IMR-90 (cell line): ENCODE data around the gene OR10A3. TPM values are rescaled to one million over a fixed set of nuclear protein-coding genes. Genes with fewer than 3 reads are reported as not detected.
A peak's percentile ranks its signal among the peaks of the same experiment; 100 is the strongest.

Source experiments
- ATAC-seq: fragments of 200-7000 bp; cut with Tn5 transposase; 2 replicates; pipeline ENCODE4 v1.9.1; 2020; ENCODE audit warnings: low read depth, mild to moderate bottlenecking, moderate library complexity
- BruUV-seq: library from RNA; stranded (reverse); fragments of 400-500 nt; replicated peaks from 2 replicates; lab custom pipeline; 2021; lab: Mats Ljungman, UMichigan
- CTCF ChIA-PET: fragments of 300-600 bp; formaldehyde crosslinking; extraction: SDS; loops from one replicate; lab custom pipeline; 2021; ENCODE audit warnings: antibody characterized with exemption; lab: Yijun Ruan, JAX
- POLR2A ChIA-PET: fragments of 300-600 bp; sonication (Branson Sonifier 250); formaldehyde crosslinking; loops from one replicate; lab custom pipeline; 2022; ENCODE audit warnings: antibody characterized with exemption; ENCODE audit not compliant: unreplicated experiment; lab: Charles Lee
- DNase-seq: peaks from one replicate; pipeline ENCODE4 v3.0.0; 2013
- H2AFZ ChIP-seq: replicated peaks from 2 replicates; pipeline ENCODE3; 2013; ENCODE audit warnings: low read length, mild to moderate bottlenecking; ENCODE audit not compliant: poor library complexity
- H2AK5ac ChIP-seq: 2 replicates; pipeline ENCODE4 v1.6.1; 2013; ENCODE audit warnings: low read depth, low read length, inconsistent platforms
- H2AK9ac ChIP-seq: replicated peaks from 2 replicates; pipeline ENCODE3; 2013; ENCODE audit warnings: mild to moderate bottlenecking, low read depth, low read length, moderate library complexity; ENCODE audit not compliant: poor library complexity
- H2BK120ac ChIP-seq: 2 replicates; pipeline ENCODE4 v1.6.1; 2013; ENCODE audit warnings: low read depth, low read length, inconsistent platforms
- H2BK15ac ChIP-seq: 3 replicates; pipeline ENCODE4 v1.6.1; 2013; ENCODE audit warnings: low read depth, low read length, inconsistent platforms
- H2BK20ac ChIP-seq: 2 replicates; pipeline ENCODE4 v1.6.1; 2013; ENCODE audit warnings: low read depth, mild to moderate bottlenecking, inconsistent platforms, low read length, moderate library complexity
- H2BK5ac ChIP-seq: 2 replicates; pipeline ENCODE4 v1.6.1; 2013; ENCODE audit warnings: mild to moderate bottlenecking, low read depth, low read length, inconsistent platforms; ENCODE audit not compliant: poor library complexity, severe bottlenecking
- H3K14ac ChIP-seq: replicated peaks from 2 replicates; pipeline ENCODE4 v1.6.1; 2013; ENCODE audit warnings: low read depth, low read length, inconsistent platforms
- H3K18ac ChIP-seq: 2 replicates; pipeline ENCODE4 v1.6.1; 2013; ENCODE audit warnings: low read depth, low read length, control low read depth
- H3K23ac ChIP-seq: 2 replicates; pipeline ENCODE4 v1.6.1; 2013; ENCODE audit warnings: low read depth, low read length, inconsistent platforms
- H3K27ac ChIP-seq: 2 replicates; pipeline ENCODE4 v1.5.1; 2013; ENCODE audit warnings: mild to moderate bottlenecking, control low read depth, low read length; ENCODE audit not compliant: insufficient read depth
- H3K27me3 ChIP-seq: 2 replicates; pipeline ENCODE4 v1.6.1; 2013; ENCODE audit warnings: low read length; ENCODE audit not compliant: control insufficient read depth, insufficient read depth
- H3K36me3 ChIP-seq: 2 replicates; pipeline ENCODE4 v1.6.1; 2013; ENCODE audit warnings: low read length, mixed read lengths; ENCODE audit not compliant: control insufficient read depth, insufficient read depth
- H3K4ac ChIP-seq: 2 replicates; pipeline ENCODE4 v1.6.1; 2013; ENCODE audit warnings: low read depth, low read length, inconsistent platforms
- H3K4me1 ChIP-seq: 2 replicates; pipeline ENCODE4 v1.6.1; 2013; ENCODE audit warnings: low read length, mixed read lengths; ENCODE audit not compliant: control insufficient read depth, insufficient read depth
- H3K4me2 ChIP-seq: 2 replicates; pipeline ENCODE4 v1.6.1; 2013; ENCODE audit warnings: low read depth, mild to moderate bottlenecking, control low read depth, low read length, moderate library complexity
- H3K4me3 ChIP-seq: 2 replicates; pipeline ENCODE4 v1.5.1; 2013; ENCODE audit warnings: low read depth, mild to moderate bottlenecking, control low read depth, low read length, moderate library complexity; ENCODE audit not compliant: insufficient read depth
- H3K56ac ChIP-seq: 2 replicates; pipeline ENCODE4 v1.6.1; 2013; ENCODE audit warnings: low read length, inconsistent platforms; ENCODE audit not compliant: insufficient read depth; ENCODE audit errors: extremely low read depth
- H3K79me1 ChIP-seq, 2 experiments: 2 replicates each; pipeline ENCODE4 v1.6.1; 2013; ENCODE audit warnings: low read length in 2 of 2, inconsistent platforms in 1 of 2, low read depth in 1 of 2
- H3K9ac ChIP-seq: 2 replicates; pipeline ENCODE4 v1.6.1; 2013; ENCODE audit warnings: low read depth, low read length, control low read depth
- H3K9me1 ChIP-seq: 2 replicates; pipeline ENCODE4 v1.6.1; 2013; ENCODE audit warnings: low read length, inconsistent platforms; ENCODE audit not compliant: insufficient read depth
- H3K9me3 ChIP-seq: 2 replicates; pipeline ENCODE4 v1.6.1; 2013; ENCODE audit warnings: low read length; ENCODE audit not compliant: control insufficient read depth, insufficient read depth
- H4K20me1 ChIP-seq: 2 replicates; pipeline ENCODE4 v1.6.1; 2013; ENCODE audit warnings: low read length, inconsistent platforms; ENCODE audit not compliant: insufficient read depth
- H4K5ac ChIP-seq: 2 replicates; pipeline ENCODE4 v1.6.1; 2013; ENCODE audit warnings: mild to moderate bottlenecking, low read depth, low read length, control low read depth
- H4K8ac ChIP-seq, 2 experiments: 2 replicates each; pipeline ENCODE4 v1.6.1; 2013; ENCODE audit warnings: low read depth in 2 of 2, low read length in 2 of 2, control low read depth in 1 of 2, inconsistent platforms in 1 of 2
- H4K91ac ChIP-seq: 2 replicates; pipeline ENCODE4 v1.6.1; 2013; ENCODE audit warnings: low read depth, low read length, inconsistent platforms; ENCODE audit not compliant: insufficient read depth
- BHLHE40 ChIP-seq: fragments of 150-350 bp; IDR thresholded peaks from 2 replicates; pipeline ENCODE4 v1.6.1; 2016; ENCODE audit warnings: mild to moderate bottlenecking, low read depth, low read length
- CEBPB ChIP-seq: IDR thresholded peaks from 2 replicates; pipeline ENCODE4 v1.6.1; 2012; ENCODE audit warnings: low read depth, low read length, improper control_type of control experiment
- CHD1 ChIP-seq: IDR thresholded peaks from 2 replicates; pipeline ENCODE4 v1.6.1; 2012; ENCODE audit warnings: low read depth, low read length, improper control_type of control experiment
- ELK1 ChIP-seq: fragments of 150-350 bp; IDR thresholded peaks from 2 replicates; pipeline ENCODE4 v1.6.1; 2016; ENCODE audit warnings: low read depth, mild to moderate bottlenecking, low read length, moderate library complexity, borderline replicate concordance
- MAFK ChIP-seq: IDR thresholded peaks from 2 replicates; pipeline ENCODE4 v1.6.1; 2012; ENCODE audit warnings: low read depth, low read length, improper control_type of control experiment
- MXI1 ChIP-seq: IDR thresholded peaks from 2 replicates; pipeline ENCODE4 v1.6.1; 2012; ENCODE audit warnings: low read depth, mild to moderate bottlenecking, low read length, moderate library complexity, borderline replicate concordance
- RAD21 ChIP-seq: IDR thresholded peaks from 2 replicates; pipeline ENCODE4 v1.6.1; 2012; ENCODE audit warnings: low read length, improper control_type of control experiment
- RCOR1 ChIP-seq: IDR thresholded peaks from 2 replicates; pipeline ENCODE4 v1.6.1; 2012; ENCODE audit warnings: mild to moderate bottlenecking, low read length, improper control_type of control experiment; ENCODE audit not compliant: insufficient replicate concordance
- RFX5 ChIP-seq: IDR thresholded peaks from 2 replicates; pipeline ENCODE4 v1.8.0; 2012; ENCODE audit warnings: low read depth, mild to moderate bottlenecking, low read length, moderate library complexity
- SMC3 ChIP-seq: fragments of 150-350 bp; IDR thresholded peaks from 2 replicates; pipeline ENCODE4 v1.6.1; 2016; ENCODE audit warnings: low read depth, mild to moderate bottlenecking, antibody characterized with exemption, low read length, moderate library complexity
- WGBS, 2 experiments: methylation state at CpG; one replicate each; pipeline versions ENCODE4 v1.1.5 to v1.1.7; 2013; ENCODE audit warnings: missing lambda C conversion rate in 2 of 2; ENCODE audit not compliant: insufficient read length in 1 of 2; ENCODE audit errors: extremely low coverage in 2 of 2; 5-methylcytosine and 5-hydroxymethylcytosine counted together
- dilution Hi-C: fragments of 300-500 bp; cut with HindIII; formaldehyde crosslinking; loops from one replicate; pipeline ENCODE4 v1.14.3; 2018; ENCODE audit warnings: low sequenced_read_pairs; ENCODE audit not compliant: unreplicated experiment
- in situ Hi-C: fragments of 300-500 bp; cut with MboI; formaldehyde crosslinking; loops from 3 replicates; pipeline ENCODE4 v1.14.3; 2019; ENCODE audit warnings: low sequenced_read_pairs, inconsistent platforms, mixed read lengths
- intact Hi-C: fragments of 100-400 bp; cut with micrococcal nuclease; formaldehyde crosslinking; loops from 2 replicates; pipeline ENCODE4 v1.10.0; 2022
- polyA plus RNA-seq, 3 experiments: library from polyadenylated mRNA; depleted of rRNA; stranded (reverse); fragments of >200 nt; gene quantifications; 2 replicates each; pipeline ENCODE4 v1.2.3, GENCODE V29; 2012; ENCODE audit warnings: low replicate concordance in 1 of 3
- total RNA-seq: library from RNA; depleted of rRNA; stranded (reverse); fragments of >200 nt; gene quantifications from 2 replicates; pipeline ENCODE4 v1.2.3, GENCODE V29; 2012

The OR10A3 gene
- total and polyA plus RNA-seq, 2 of the 4 experiments (the other 2 are of a cell fraction) = 0.03 TPM; not detected in 1

- no peak overlapping the region for H3K4me3 ChIP-seq
- H2BK120ac ChIP-seq = peak overlapping the region; percentile 78
- H2AK9ac ChIP-seq = peak overlapping the region; percentile 1
- TF ChIP-seq ELK1 (no peak), MAFK (no peak), MXI1 (no peak), CEBPB (no peak), SMC3 (no peak), RFX5 (no peak), RCOR1 (no peak), BHLHE40 (no peak), RAD21 (no peak), CHD1 (no peak)
- in situ Hi-C loops = loop anchor here (25.0 kb wide), 1 partner anchor 412 kb away; no protein-coding TSS in a partner anchor
- dilution Hi-C loops = no loop called here
- no peaks in the 10 kb centered on the region for H4K20me1 ChIP-seq
- DNase-seq = no peak
- peak overlapping the region; percentile 33 for H2AFZ ChIP-seq
- H3K27me3 ChIP-seq = no peaks in the 10 kb centered on the region
- H2BK15ac ChIP-seq = peak overlapping the region; percentile 67; the same call in 2 of the 3 replicates
- intact Hi-C loops = no loop called here
- peak overlapping the region; percentile 59 for H2AK5ac ChIP-seq
- peak overlapping the region; percentile 90 for H2BK20ac ChIP-seq
- peak overlapping the region; percentile 33; the same call in 1 of the 2 replicates for H4K5ac ChIP-seq
- CTCF ChIA-PET = interaction anchor here (4.3 kb wide), 1 partner anchor 12 kb away, joined by 24 read pairs; the partner anchor contains the start of gene EIF3F
- peaks cover 0 to 7% of the 10 kb centered on the region in 2 experiments; a peak in 1 of 4 replicates for H3K79me1 ChIP-seq
- peaks cover 9% of the 10 kb centered on the region; the same call in 1 of the 2 replicates for H3K4me1 ChIP-seq
- H4K91ac ChIP-seq = peak overlapping the region; percentile 27
- H3K9me1 ChIP-seq = peaks cover 3% of the 10 kb centered on the region; the same call in 1 of the 2 replicates
- H3K18ac ChIP-seq = peak overlapping the region; percentile 38
- H3K14ac ChIP-seq = peak overlapping the region; percentile 68
- no peak overlapping the region for H3K4me2 ChIP-seq
- peak overlapping the region; percentile 84 for H3K4ac ChIP-seq
- no peak for ATAC-seq
- no peaks in the 10 kb centered on the region for H3K36me3 ChIP-seq
- BruUV-seq = no TSS peak
- peak overlapping the region; percentile 91 for H2BK5ac ChIP-seq
- POLR2A ChIA-PET = no interaction called here
- no peak overlapping the region for H3K56ac ChIP-seq
- peak overlapping the region; percentile 65; the same call in 1 of the 2 replicates for H3K23ac ChIP-seq
- no peak overlapping the region for H3K9ac ChIP-seq
- peak overlapping the region; percentile 37 to 82; a peak in 3 of 4 replicates for H4K8ac ChIP-seq
- H3K27ac ChIP-seq = no peak overlapping the region
- H3K9me3 ChIP-seq = no peaks in the 10 kb centered on the region
- no CpG with 5 or more reads among the region's 2 CpGs for WGBS, 2 experiments
These were observed 33.2 kb upstream of the OR10A3 start for GRCh38 chr11:7974668-7975067.
